Measurements from ENCODE around the gene FAM20B. TPM values are rescaled to one million over a fixed set of nuclear protein-coding genes. Genes with fewer than 3 reads are reported as not detected.
"Not testable (repeated sequence)": the region's sequence is repeated elsewhere in the genome, so short reads cannot be mapped to it uniquely, and the experiment has no call there.

The FAM20B gene, protein sequence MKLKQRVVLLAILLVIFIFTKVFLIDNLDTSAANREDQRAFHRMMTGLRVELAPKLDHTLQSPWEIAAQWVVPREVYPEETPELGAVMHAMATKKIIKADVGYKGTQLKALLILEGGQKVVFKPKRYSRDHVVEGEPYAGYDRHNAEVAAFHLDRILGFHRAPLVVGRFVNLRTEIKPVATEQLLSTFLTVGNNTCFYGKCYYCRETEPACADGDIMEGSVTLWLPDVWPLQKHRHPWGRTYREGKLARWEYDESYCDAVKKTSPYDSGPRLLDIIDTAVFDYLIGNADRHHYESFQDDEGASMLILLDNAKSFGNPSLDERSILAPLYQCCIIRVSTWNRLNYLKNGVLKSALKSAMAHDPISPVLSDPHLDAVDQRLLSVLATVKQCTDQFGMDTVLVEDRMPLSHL
- total RNA-seq (10 to 100 TPM; 36.4 to 37.2 TPM), polyA plus RNA-seq (ENCODE audit: insufficient read length in 6 of 6) (10 to 100 TPM; 32.8 to 36.4 (median 34.9) TPM)
- long read RNA-seq, donor 1, full-length matches to known transcripts: 3 of 3 reads
- long read RNA-seq, donor 1, partial matches to known transcripts: 0 of 3 reads
- long read RNA-seq, donor 1, other reads (novel, unspliced or antisense): 0 of 3 reads
- long read RNA-seq, donor 2, full-length matches to known transcripts: 3 of 21 reads
- long read RNA-seq, donor 2, partial matches to known transcripts: 18 of 21 reads
- long read RNA-seq, donor 2, other reads (novel, unspliced or antisense): 0 of 21 reads
- long read RNA-seq, donor 3, partial matches to known transcripts: 6 of 6 reads
- long read RNA-seq, donor 3, other reads (novel, unspliced or antisense): 0 of 6 reads
- long read RNA-seq, donor 4: 0 reads
- long read RNA-seq, donor 5, full-length matches to known transcripts: 7 of 7 reads
- long read RNA-seq, donor 5, partial matches to known transcripts: 0 of 7 reads
- long read RNA-seq, donor 5, other reads (novel, unspliced or antisense): 0 of 7 reads
- long read RNA-seq, donor 6: 0 reads
- long read RNA-seq, donor 7: 0 reads
- long read RNA-seq, donor 8, full-length matches to known transcripts: 2 of 2 reads
- long read RNA-seq, donor 8, partial matches to known transcripts: 0 of 2 reads
- long read RNA-seq, donor 8, other reads (novel, unspliced or antisense): 0 of 2 reads
- long read RNA-seq, donor 9: 0 reads
- long read RNA-seq, donor 10, partial matches to known transcripts: 1 of 2 reads
- long read RNA-seq, donor 10, other reads (novel, unspliced or antisense): 1 of 2 reads
- long read RNA-seq, donor 11, partial matches to known transcripts: 40 of 40 reads
- long read RNA-seq, donor 11, other reads (novel, unspliced or antisense): 0 of 40 reads
- long read RNA-seq, donor 12, full-length matches to known transcripts: 1 of 1 reads
- long read RNA-seq, donor 12, partial matches to known transcripts: 0 of 1 reads
- long read RNA-seq, donor 12, other reads (novel, unspliced or antisense): 0 of 1 reads

DNA sequence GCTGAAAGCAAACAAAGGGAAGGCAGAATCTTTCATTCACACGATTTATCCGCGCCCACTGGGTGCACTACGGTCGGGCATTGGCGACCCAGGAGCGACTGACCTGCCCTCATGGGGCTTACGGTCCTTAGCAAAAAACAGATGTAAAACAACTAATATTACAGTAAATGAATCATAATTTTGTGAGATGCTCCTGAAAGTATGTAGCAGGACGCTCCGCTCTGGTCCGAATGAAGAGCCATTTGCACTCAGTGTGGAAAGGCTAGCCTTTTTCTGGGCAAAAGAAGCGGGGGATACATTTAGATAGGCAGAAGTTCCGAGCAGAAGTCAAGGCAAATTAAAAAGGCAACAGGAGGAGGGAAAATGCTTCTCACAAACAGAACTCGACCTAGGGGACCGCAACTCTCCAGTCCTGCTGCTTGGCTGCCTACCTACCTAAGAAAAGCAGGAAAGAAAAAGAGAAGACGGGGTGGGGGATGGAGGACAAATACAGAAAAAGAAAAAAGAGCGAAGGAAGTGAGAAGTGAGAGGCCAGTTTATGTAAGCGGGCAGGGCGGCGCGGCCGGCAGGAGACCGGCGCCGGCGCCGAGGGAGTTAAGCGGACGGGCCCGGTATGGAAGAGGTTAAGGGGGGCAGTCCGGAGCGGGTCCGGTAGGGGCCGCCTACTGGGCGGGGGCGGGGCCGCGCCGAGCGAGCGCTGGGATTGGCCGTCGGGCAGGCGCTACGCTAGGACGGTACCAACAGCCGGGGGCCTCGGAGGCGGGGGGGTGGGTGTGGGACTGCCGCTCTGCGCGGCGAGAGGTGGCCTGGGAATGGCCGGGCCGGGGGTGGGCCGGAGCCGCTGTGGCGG is at the start of gene FAM20B:
TSS of gene FAM20B (plus strand) at position 770 of the 850 bp plus-strand sequence. CDS start 17,954 bp downstream, outside the sequence.
- Histone ChIP-seq H3K27me3 (no peaks in the 10 kb centered on the region), H3K4me1 (peaks cover 4 to 30% of the 10 kb centered on the region in 2 donors), H3K27ac (peak within 1 kb of the TSS; percentile 91 to 97), H3K9me3 (no peaks in the 10 kb centered on the region), H3K36me3 (no peaks in the 10 kb centered on the region), H3K4me3 (peak within 1 kb of the TSS; percentile 89 to 93)
- TF ChIP-seq, protein P1, sequence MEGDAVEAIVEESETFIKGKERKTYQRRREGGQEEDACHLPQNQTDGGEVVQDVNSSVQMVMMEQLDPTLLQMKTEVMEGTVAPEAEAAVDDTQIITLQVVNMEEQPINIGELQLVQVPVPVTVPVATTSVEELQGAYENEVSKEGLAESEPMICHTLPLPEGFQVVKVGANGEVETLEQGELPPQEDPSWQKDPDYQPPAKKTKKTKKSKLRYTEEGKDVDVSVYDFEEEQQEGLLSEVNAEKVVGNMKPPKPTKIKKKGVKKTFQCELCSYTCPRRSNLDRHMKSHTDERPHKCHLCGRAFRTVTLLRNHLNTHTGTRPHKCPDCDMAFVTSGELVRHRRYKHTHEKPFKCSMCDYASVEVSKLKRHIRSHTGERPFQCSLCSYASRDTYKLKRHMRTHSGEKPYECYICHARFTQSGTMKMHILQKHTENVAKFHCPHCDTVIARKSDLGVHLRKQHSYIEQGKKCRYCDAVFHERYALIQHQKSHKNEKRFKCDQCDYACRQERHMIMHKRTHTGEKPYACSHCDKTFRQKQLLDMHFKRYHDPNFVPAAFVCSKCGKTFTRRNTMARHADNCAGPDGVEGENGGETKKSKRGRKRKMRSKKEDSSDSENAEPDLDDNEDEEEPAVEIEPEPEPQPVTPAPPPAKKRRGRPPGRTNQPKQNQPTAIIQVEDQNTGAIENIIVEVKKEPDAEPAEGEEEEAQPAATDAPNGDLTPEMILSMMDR (IDR thresholded peaks at IDR 0.05): peak in 1 of 2 donors; percentile 10
- ATAC-seq (peak; percentile 97), DNase-seq (peak; percentile 89 to 98 (median 96))
- intact Hi-C loops (cut with DNase I): no loop called here

DNA sequence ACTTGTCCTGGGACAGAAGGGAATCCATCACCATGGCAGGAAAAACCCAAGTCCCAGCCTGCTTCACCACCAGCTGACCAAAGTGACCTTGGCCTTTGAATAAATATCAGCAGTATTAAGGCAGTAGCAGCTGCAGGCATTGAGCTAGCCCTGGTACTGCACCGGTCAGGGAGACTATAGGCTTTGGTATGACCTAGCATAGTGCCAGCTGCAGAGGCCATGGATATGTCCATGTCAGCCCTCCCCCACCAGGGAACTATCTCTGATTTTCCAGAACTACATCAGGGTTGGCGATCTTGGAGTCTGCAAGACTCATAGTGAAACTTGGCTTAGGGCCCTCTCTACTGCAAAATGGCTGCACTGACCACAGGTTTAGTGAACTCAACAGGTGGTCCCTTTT is 49.2 kb upstream of the FAM20B start:
- DNase-seq (no peak), ATAC-seq (no peak)
- Histone ChIP-seq H3K4me1 (no peaks in the 10 kb centered on the region), H3K27ac (no peak overlapping the region), H3K36me3 (no peaks in the 10 kb centered on the region), H3K27me3 (no peaks in the 10 kb centered on the region), H3K4me3 (no peak overlapping the region), H3K9me3 (peaks cover 0 to 29% of the 10 kb centered on the region in 2 donors)
- TF ChIP-seq, protein P1 (IDR thresholded peaks at IDR 0.05): no peak
- intact Hi-C loops (cut with DNase I): no loop called here

DNA sequence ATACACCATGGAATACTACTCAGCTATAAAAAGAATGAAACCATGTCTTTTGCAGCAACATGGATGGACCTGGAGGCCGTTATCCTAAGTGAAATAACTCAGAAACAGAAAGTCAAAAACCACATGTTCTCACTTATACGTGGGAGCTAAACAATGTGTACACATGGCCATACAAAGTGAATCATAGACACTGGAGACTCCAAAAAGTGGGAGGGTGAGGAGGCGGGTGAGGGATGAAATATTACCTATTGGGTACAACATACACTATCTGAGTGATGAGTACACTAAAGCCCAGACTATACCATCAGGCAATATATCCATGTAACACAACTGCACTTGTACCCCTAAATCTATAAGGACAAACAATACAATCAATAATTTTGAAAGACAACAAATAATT is 39.5 kb upstream of the FAM20B start:
- DNase-seq (no peak), ATAC-seq (no peak)
- Histone ChIP-seq H3K9me3 (no peaks in the 10 kb centered on the region), H3K27ac (no peak overlapping the region), H3K4me1 (no peaks in the 10 kb centered on the region), H3K36me3 (no peaks in the 10 kb centered on the region), H3K27me3 (no peaks in the 10 kb centered on the region), H3K4me3 (no peak overlapping the region)
- intact Hi-C loops (cut with DNase I): no loop called here
- TF ChIP-seq, protein P1 (IDR thresholded peaks at IDR 0.05): no peak

DNA sequence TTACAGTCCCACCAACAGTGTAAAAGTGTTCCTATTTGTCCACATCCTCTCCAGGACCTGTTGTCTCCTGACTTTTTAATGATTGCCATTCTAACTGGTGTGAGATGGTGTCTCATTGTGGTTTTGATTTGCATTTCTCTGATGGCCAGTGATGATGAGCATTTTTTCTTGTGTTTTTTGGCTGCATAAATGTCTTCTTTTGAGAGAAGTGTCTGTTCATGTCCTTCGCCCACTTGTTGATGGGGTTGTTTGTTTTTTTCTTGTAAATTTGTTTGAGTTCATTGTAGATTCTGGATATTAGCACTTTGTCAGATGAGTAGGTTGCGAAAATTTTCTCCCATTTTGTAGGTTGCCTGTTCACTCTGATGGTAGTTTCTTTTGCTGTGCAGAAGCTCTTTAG is 37.5 kb upstream of the FAM20B start:
- intact Hi-C loops (cut with DNase I); ATAC-seq; H3K27me3 ChIP-seq; H3K27ac ChIP-seq; DNase-seq; H3K4me1 ChIP-seq; H3K9me3 ChIP-seq; H3K4me3 ChIP-seq; H3K36me3 ChIP-seq: not testable (repeated sequence)
